Subcutaneous abdominal adipose tissue (tissue), 5 donors: ENCODE measurements around the gene UNC119B.

ENCODE experiments used
- H3K27ac ChIP-seq: one replicate; pipeline ENCODE4 v1.7.0; 2013; ENCODE audit warnings: low read depth, mild to moderate bottlenecking, inconsistent platforms, low read length, moderate library complexity
- H3K27me3 ChIP-seq, 5 donors: one replicate each; pipeline ENCODE4 v1.7.0; 2013; ENCODE audit warnings: low read length in 5 of 5, inconsistent platforms in 1 of 5; ENCODE audit not compliant: control insufficient read depth in 5 of 5, insufficient read depth in 4 of 5
- H3K36me3 ChIP-seq, 5 donors: one replicate each; pipeline ENCODE4 v1.7.0; 2013; ENCODE audit warnings: low read length in 5 of 5; ENCODE audit not compliant: control insufficient read depth in 5 of 5, insufficient read depth in 5 of 5
- H3K4me1 ChIP-seq, 5 donors: one replicate each; pipeline ENCODE4 v1.7.0; 2013; ENCODE audit warnings: low read length in 5 of 5, mild to moderate bottlenecking in 3 of 5, moderate library complexity in 1 of 5; ENCODE audit not compliant: control insufficient read depth in 5 of 5, insufficient read depth in 5 of 5
- H3K4me3 ChIP-seq, 5 donors: one replicate each; pipeline ENCODE4 v1.7.0; 2013; ENCODE audit warnings: low read length in 5 of 5, low read depth in 1 of 5
- H3K9ac ChIP-seq, 5 donors: one replicate each; pipeline ENCODE4 v1.7.0; 2013; ENCODE audit warnings: low read length in 5 of 5, mild to moderate bottlenecking in 4 of 5, moderate library complexity in 3 of 5
- H3K9me3 ChIP-seq, 5 donors: one replicate each; pipeline ENCODE4 v1.7.0; 2013; ENCODE audit warnings: low read length in 5 of 5; ENCODE audit not compliant: control insufficient read depth in 5 of 5
- donor health status: healthy.
- donor health status: healthy.
- donor health status: healthy.
- donor health status: healthy.
- donor health status: healthy.

UNC119B gene

GRCh38 chr12:120762086-120762485 is 51.8 kb downstream of the UNC119B start:
- peaks cover 10 to 75% (median 61%) of the 10 kb centered on the region in 5 donors for H3K36me3 ChIP-seq
- no peaks in the 10 kb centered on the region for H3K9me3 ChIP-seq
- H3K27ac ChIP-seq: no peak overlapping the region
- H3K4me3 ChIP-seq: no peak overlapping the region
- H3K4me1 ChIP-seq: peaks cover 0 to 2% (median 0%) of the 10 kb centered on the region in 5 donors
- H3K27me3 ChIP-seq: no peaks in the 10 kb centered on the region
- no peak overlapping the region for H3K9ac ChIP-seq

GRCh38 chr12:120763250-120763649 is 53.0 kb downstream of the UNC119B start:
- Histone ChIP-seq H3K4me1 (peaks cover 0 to 2% (median 0%) of the 10 kb centered on the region in 5 donors), H3K27ac (no peak overlapping the region), H3K9ac (no peak overlapping the region), H3K36me3 (peaks cover 16 to 87% (median 73%) of the 10 kb centered on the region in 5 donors), H3K4me3 (no peak overlapping the region), H3K27me3 (no peaks in the 10 kb centered on the region), H3K9me3 (no peaks in the 10 kb centered on the region)

GRCh38 chr12:120764816-120765215 is 54.6 kb downstream of the UNC119B start:
- H3K9ac ChIP-seq: no peak overlapping the region
- peaks cover 0 to 2% (median 0%) of the 10 kb centered on the region in 5 donors for H3K4me1 ChIP-seq
- H3K27ac ChIP-seq: no peak overlapping the region
- no peaks in the 10 kb centered on the region for H3K27me3 ChIP-seq
- no peaks in the 10 kb centered on the region for H3K9me3 ChIP-seq
- no peak overlapping the region for H3K4me3 ChIP-seq
- peaks cover 16 to 94% (median 81%) of the 10 kb centered on the region in 5 donors for H3K36me3 ChIP-seq

- Histone ChIP-seq H3K27ac (no peak overlapping the region), H3K4me1 (peaks cover 0 to under 1% (median 0%) of the 10 kb centered on the region in 5 donors), H3K4me3 (no peak overlapping the region), H3K36me3 (peaks cover 16 to 85% (median 72%) of the 10 kb centered on the region in 5 donors), H3K9ac (no peak overlapping the region), H3K9me3 (no peaks in the 10 kb centered on the region), H3K27me3 (no peaks in the 10 kb centered on the region)
Observed at GRCh38 chr12:120766566-120766965, 56.3 kb downstream of the UNC119B start.

- Histone ChIP-seq H3K36me3 (peaks cover 16 to 80% (median 69%) of the 10 kb centered on the region in 5 donors), H3K9ac (no peak overlapping the region), H3K9me3 (no peaks in the 10 kb centered on the region), H3K4me3 (no peak overlapping the region), H3K27me3 (no peaks in the 10 kb centered on the region), H3K27ac (no peak overlapping the region), H3K4me1 (no peaks in the 10 kb centered on the region)
Observed at GRCh38 chr12:120767071-120768024, 57.1 kb downstream of the UNC119B start.

GRCh38 chr12:120771097-120771496 is 60.8 kb downstream of the UNC119B start:
- H3K4me3 ChIP-seq: no peak overlapping the region
- no peak overlapping the region for H3K27ac ChIP-seq
- peaks cover 0 to 10% (median 8%) of the 10 kb centered on the region in 5 donors for H3K4me1 ChIP-seq
- H3K36me3 ChIP-seq: peaks cover 5 to 53% (median 44%) of the 10 kb centered on the region in 5 donors
- H3K9me3 ChIP-seq: no peaks in the 10 kb centered on the region
- H3K27me3 ChIP-seq: no peaks in the 10 kb centered on the region
- no peak overlapping the region for H3K9ac ChIP-seq
